Endothelial cell of umbilical vein (primary cell): ENCODE data around the gene SSTR5.

Source experiments
- CTCF ChIP-seq, 2 donors: IDR thresholded peaks; 1 replicate in 1 of 2; 2 replicates in 1 of 2; pipeline ENCODE4 v1.5.1; 2011; ENCODE audit warnings: low read length in 2 of 2, mild to moderate bottlenecking in 2 of 2, moderate library complexity in 2 of 2, control low read depth in 1 of 2, inconsistent platforms in 1 of 2, low read depth in 1 of 2; ENCODE audit not compliant: insufficient read depth in 1 of 2; ENCODE audit errors: extremely low read depth in 1 of 2
- POLR2A ChIP-seq: IDR thresholded peaks from 2 replicates; pipeline ENCODE4 v1.6.1; 2012; ENCODE audit warnings: low read depth, mild to moderate bottlenecking, control low read depth, low read length
- TF ChIP-seq, protein P1 (sequence below): IDR thresholded peaks from 2 replicates; pipeline ENCODE4 v1.6.1; 2011; ENCODE audit not compliant: insufficient read depth, insufficient read length

DNA sequence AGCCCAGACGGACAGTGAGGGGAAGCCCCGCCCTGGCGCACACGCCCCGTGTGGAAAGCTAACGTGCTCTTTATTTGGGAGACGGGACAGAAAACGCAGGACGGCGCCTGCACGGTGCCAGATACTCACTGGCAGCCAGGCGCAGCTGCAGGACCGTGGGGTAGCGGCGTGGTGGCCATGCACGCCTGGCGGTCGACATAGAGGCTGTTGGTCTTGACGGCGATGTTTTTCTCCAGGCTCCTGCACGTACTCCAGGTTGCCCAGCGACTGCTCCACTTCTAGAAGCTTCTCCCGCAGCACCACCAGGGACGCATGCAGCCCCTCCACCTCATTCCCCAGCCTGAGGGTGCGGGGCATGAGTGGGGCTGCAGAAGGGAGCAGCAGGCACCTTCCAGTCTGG lies 28.6 kb downstream of the SSTR5 start:
- no peak for TF ChIP-seq CTCF (IDR thresholded peaks at IDR 0.05; ENCODE audit: extremely low read depth in 1 of 2, insufficient read depth in 1 of 2, low read depth in 1 of 2, low read length in 2 of 2)
- TF ChIP-seq, protein P1, sequence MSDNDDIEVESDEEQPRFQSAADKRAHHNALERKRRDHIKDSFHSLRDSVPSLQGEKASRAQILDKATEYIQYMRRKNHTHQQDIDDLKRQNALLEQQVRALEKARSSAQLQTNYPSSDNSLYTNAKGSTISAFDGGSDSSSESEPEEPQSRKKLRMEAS, result no peak
- TF ChIP-seq POLR2A, result no peak
